GM19438 (cell line): Measurements from ENCODE around the gene FITM1.

Experiments
- ATAC-seq: cut with Tn5 transposase; IDR thresholded peaks from one replicate; pipeline ENCODE4 v1.9.1; 2021; ENCODE audit warnings: low read depth; ENCODE audit not compliant: unreplicated experiment

FITM1 gene

GRCh38 chr14:24179294-24179960, 49.0 kb downstream of the FITM1 start:
- no peak for ATAC-seq

GRCh38 chr14:24179961-24180796, 49.7 kb downstream of the FITM1 start:
- ATAC-seq: no peak

GRCh38 chr14:24181371-24182077, 51.1 kb downstream of the FITM1 start:
- no peak for ATAC-seq
